Endothelial cell of umbilical vein (primary cell): ENCODE measurements around the gene CHMP4B. TPM values are rescaled to one million over a fixed set of nuclear protein-coding genes. Genes with fewer than 3 reads are reported as not detected.

Experiments
- BruUV-seq: library from RNA; stranded (reverse); fragments of 400-500 nt; replicated peaks from 2 replicates; lab custom pipeline; 2021; lab: Mats Ljungman, UMichigan
- CTCF ChIA-PET: fragments of 300-600, 350-600 bp; sonication (Branson Sonifier 250); formaldehyde crosslinking; loops from one replicate; lab custom pipeline; 2021; ENCODE audit warnings: antibody characterized with exemption, inconsistent platforms; lab: Charles Lee
- POLR2A ChIA-PET: fragments of 300-600, 350-600 bp; sonication (Branson Sonifier 250); formaldehyde crosslinking; loops from one replicate; lab custom pipeline; 2021; ENCODE audit warnings: antibody characterized with exemption, inconsistent platforms; lab: Charles Lee
- DNase-seq: peaks from one replicate; pipeline ENCODE4 v3.0.0-alpha.2; 2011; ENCODE audit warnings: low read depth, low spot score
- FAIRE-seq: peaks from 2 replicates; lab custom pipeline; 2011; peaks lifted over from hg19 to GRCh38; lab: Jason Lieb, UNC
- H2AFZ ChIP-seq: 2 replicates; pipeline ENCODE4 v1.6.0; 2012; ENCODE audit warnings: low read depth, low read length, control low read depth, inconsistent platforms
- H3K27ac ChIP-seq: 2 replicates; pipeline ENCODE4 v1.5.1; 2011; ENCODE audit warnings: low read depth, mild to moderate bottlenecking, control low read depth, low read length, moderate library complexity; ENCODE audit not compliant: insufficient read depth
- H3K27me3 ChIP-seq, 2 experiments: 2 replicates each; pipeline versions ENCODE4 v1.6.0 to v1.6.1; 2011; ENCODE audit warnings: low read length in 2 of 2, mixed read lengths in 1 of 2; ENCODE audit not compliant: control insufficient read depth in 2 of 2, insufficient read depth in 2 of 2
- H3K36me3 ChIP-seq, 2 experiments: 2 replicates in 1 of 2; 3 replicates in 1 of 2; pipeline ENCODE4 v1.5.1; 2011; ENCODE audit warnings: low read length in 2 of 2, mild to moderate bottlenecking in 1 of 2, moderate library complexity in 1 of 2; ENCODE audit not compliant: control insufficient read depth in 2 of 2, insufficient read depth in 2 of 2; ENCODE audit errors: extremely low read depth in 1 of 2
- H3K4me1 ChIP-seq: 3 replicates; pipeline ENCODE4 v1.5.1; 2011; ENCODE audit warnings: mild to moderate bottlenecking, low read length; ENCODE audit not compliant: control insufficient read depth, insufficient read depth; ENCODE audit errors: extremely low read depth
- H3K4me2 ChIP-seq: 2 replicates; pipeline ENCODE4 v1.6.1; 2011; ENCODE audit warnings: low read length, control low read depth, mixed read lengths; ENCODE audit not compliant: insufficient read depth
- H3K4me3 ChIP-seq, 3 experiments: fragments of 200-600 bp in 1 of 3; sonication (generic), shearing (Covaris generic) in 1 of 3; replicated peaks in 1 of 3; 2 replicates each; pipeline ENCODE4 v1.5.1; 2011 to 2016; ENCODE audit warnings: control low read depth in 3 of 3, low read length in 3 of 3, mild to moderate bottlenecking in 2 of 3, inconsistent platforms in 1 of 3, low read depth in 1 of 3, moderate library complexity in 1 of 3; ENCODE audit not compliant: insufficient read depth in 1 of 3
- H3K79me2 ChIP-seq: 2 replicates; pipeline ENCODE4 v1.6.0; 2012; ENCODE audit warnings: low read length, inconsistent platforms; ENCODE audit not compliant: control insufficient read depth, insufficient read depth
- H3K9ac ChIP-seq: replicated peaks from 2 replicates; pipeline ENCODE3; 2011; ENCODE audit warnings: low read length, control low read depth; ENCODE audit not compliant: insufficient read depth; ENCODE audit errors: extremely low read depth
- H3K9me1 ChIP-seq: replicated peaks from 3 replicates; pipeline ENCODE4 v1.6.0; 2011; ENCODE audit warnings: mild to moderate bottlenecking, low read length; ENCODE audit not compliant: control insufficient read depth, insufficient read depth; ENCODE audit errors: extremely low read depth
- H3K9me3 ChIP-seq: replicated peaks from 2 replicates; pipeline ENCODE4 v1.5.1; 2012; ENCODE audit warnings: low read length, inconsistent platforms; ENCODE audit not compliant: control insufficient read depth, insufficient read depth
- H4K20me1 ChIP-seq: replicated peaks from 2 replicates; pipeline ENCODE3; 2011; ENCODE audit warnings: mild to moderate bottlenecking, low read length; ENCODE audit not compliant: control insufficient read depth, insufficient read depth; ENCODE audit errors: extremely low read depth
- EZH2 ChIP-seq: IDR thresholded peaks from 2 replicates; pipeline ENCODE4 v1.6.1; 2012; ENCODE audit warnings: borderline replicate concordance, low read depth, mild to moderate bottlenecking, moderate library complexity, low read length, inconsistent platforms; ENCODE audit not compliant: severe bottlenecking
- FOS ChIP-seq: IDR thresholded peaks from 2 replicates; pipeline ENCODE4 v1.6.1; 2011; ENCODE audit warnings: mild to moderate bottlenecking, low read length, moderate library complexity, borderline replicate concordance; ENCODE audit not compliant: insufficient read depth
- GATA2 ChIP-seq: IDR thresholded peaks from 2 replicates; pipeline ENCODE4 v1.7.0; 2011; ENCODE audit warnings: low read depth, mild to moderate bottlenecking, moderate library complexity, mixed read lengths, low read length; ENCODE audit not compliant: insufficient read length, insufficient read depth
- JUN ChIP-seq: IDR thresholded peaks from 2 replicates; pipeline ENCODE4 v1.6.1; 2011; ENCODE audit warnings: borderline replicate concordance, low read depth; ENCODE audit not compliant: insufficient read length, insufficient read depth
- MAX ChIP-seq: IDR thresholded peaks from 2 replicates; pipeline ENCODE4 v1.6.1; 2011; ENCODE audit not compliant: insufficient read depth, insufficient read length
- MYC ChIP-seq: IDR thresholded peaks from one replicate; pipeline ENCODE4 v1.6.1; 2011; ENCODE audit warnings: mild to moderate bottlenecking, low read depth, low read length
- POLR2A ChIP-seq: IDR thresholded peaks from 2 replicates; pipeline ENCODE4 v1.6.1; 2012; ENCODE audit warnings: low read depth, mild to moderate bottlenecking, control low read depth, low read length
- POLR2AphosphoS5 ChIP-seq: IDR thresholded peaks from 2 replicates; pipeline ENCODE4 v1.6.1; 2012; ENCODE audit warnings: low read depth, mild to moderate bottlenecking, control low read depth, low read length, moderate library complexity; ENCODE audit not compliant: insufficient read depth
- dilution Hi-C: fragments of 300-500 bp; cut with MboI; formaldehyde crosslinking; loops from one replicate; pipeline ENCODE4 v1.15.0; 2019; ENCODE audit warnings: low sequenced_read_pairs; ENCODE audit not compliant: extremely low pct_ligation_motif_present
- intact Hi-C: fragments of 100-400 bp; cut with micrococcal nuclease; formaldehyde crosslinking; loops from one replicate; pipeline ENCODE4 v1.10.0; 2022
- polyA plus RNA-seq, 4 experiments: library from polyadenylated mRNA; depleted of rRNA in 3 of 4; stranded (reverse) in 3 of 4; unstranded in 1 of 4; fragments of >200 nt; gene quantifications; 2 replicates each; pipeline versions ENCODE4 v1.2.1 to v1.2.3, GENCODE V29; 2011 to 2012; ENCODE audit warnings: missing spikeins in 1 of 4
- total RNA-seq: library from RNA; stranded (reverse); gene quantifications from 2 replicates; pipeline ENCODE4 v1.2.3, GENCODE V29; 2021
- TF ChIP-seq, protein P1 (sequence below), 2 donors: IDR thresholded peaks; 1 replicate in 1 of 2; 2 replicates in 1 of 2; pipeline ENCODE4 v1.5.1; 2011; ENCODE audit warnings: low read length in 2 of 2, mild to moderate bottlenecking in 2 of 2, moderate library complexity in 2 of 2, control low read depth in 1 of 2, inconsistent platforms in 1 of 2, low read depth in 1 of 2; ENCODE audit not compliant: insufficient read depth in 1 of 2; ENCODE audit errors: extremely low read depth in 1 of 2

The CHMP4B gene
- total and polyA plus RNA-seq, 2 donors (not counting 3 experiments of a cell fraction or from before 2014, with no cell fraction given) = 64.7 to 112 TPM

- BruUV-seq = no TSS peak
- POLR2A ChIA-PET = no interaction called here
Observed at GRCh38 chr20:33837096-33837830, 26.1 kb downstream of the CHMP4B start.

GRCh38 chr20:33838035-33838864, 27.1 kb downstream of the CHMP4B start:
- no peak for DNase-seq
- Histone ChIP-seq H2AFZ (no peak overlapping the region), H3K79me2 (peaks cover 99% of the 10 kb centered on the region), H4K20me1 (peaks cover 26% of the 10 kb centered on the region), H3K9me3 (no peaks in the 10 kb centered on the region), H3K4me3 (no peak overlapping the region), H3K9me1 (no peaks in the 10 kb centered on the region), H3K4me2 (no peak overlapping the region), H3K4me1 (peaks cover 17% of the 10 kb centered on the region), H3K9ac (no peak overlapping the region), H3K27me3 (no peaks in the 10 kb centered on the region), H3K36me3 (peaks cover 0 to 4% of the 10 kb centered on the region in 2 experiments), H3K27ac (no peak overlapping the region)
- FAIRE-seq = peak; percentile 56
- ChIA-PET POLR2A (no interaction called here), CTCF (interaction anchor here (0.9 to 1.2 kb wide), 3 partner anchors 9 to 16 kb away, joined by 3 read pairs; no protein-coding TSS in a partner anchor)
- dilution Hi-C loops = no loop called here
- no TSS peak for BruUV-seq
- intact Hi-C loops = no loop called here
- TF ChIP-seq, protein P1, sequence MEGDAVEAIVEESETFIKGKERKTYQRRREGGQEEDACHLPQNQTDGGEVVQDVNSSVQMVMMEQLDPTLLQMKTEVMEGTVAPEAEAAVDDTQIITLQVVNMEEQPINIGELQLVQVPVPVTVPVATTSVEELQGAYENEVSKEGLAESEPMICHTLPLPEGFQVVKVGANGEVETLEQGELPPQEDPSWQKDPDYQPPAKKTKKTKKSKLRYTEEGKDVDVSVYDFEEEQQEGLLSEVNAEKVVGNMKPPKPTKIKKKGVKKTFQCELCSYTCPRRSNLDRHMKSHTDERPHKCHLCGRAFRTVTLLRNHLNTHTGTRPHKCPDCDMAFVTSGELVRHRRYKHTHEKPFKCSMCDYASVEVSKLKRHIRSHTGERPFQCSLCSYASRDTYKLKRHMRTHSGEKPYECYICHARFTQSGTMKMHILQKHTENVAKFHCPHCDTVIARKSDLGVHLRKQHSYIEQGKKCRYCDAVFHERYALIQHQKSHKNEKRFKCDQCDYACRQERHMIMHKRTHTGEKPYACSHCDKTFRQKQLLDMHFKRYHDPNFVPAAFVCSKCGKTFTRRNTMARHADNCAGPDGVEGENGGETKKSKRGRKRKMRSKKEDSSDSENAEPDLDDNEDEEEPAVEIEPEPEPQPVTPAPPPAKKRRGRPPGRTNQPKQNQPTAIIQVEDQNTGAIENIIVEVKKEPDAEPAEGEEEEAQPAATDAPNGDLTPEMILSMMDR (IDR thresholded peaks at IDR 0.05; ENCODE audit: extremely low read depth in 1 of 2, insufficient read depth in 1 of 2, low read depth in 1 of 2, low read length in 2 of 2) = no peak
- TF ChIP-seq JUN (no peak), MYC (no peak), EZH2 (no peak), POLR2AphosphoS5 (no peak), FOS (no peak), POLR2A (no peak), GATA2 (no peak), MAX (no peak)

More at GRCh38 chr20:33837096-33837830, 26.1 kb downstream of the CHMP4B start:
- Histone ChIP-seq H3K27me3 (no peaks in the 10 kb centered on the region), H3K36me3 (peaks cover 0 to 4% of the 10 kb centered on the region in 2 experiments), H3K4me3 (no peak overlapping the region), H3K4me2 (no peak overlapping the region), H3K4me1 (peaks cover 13% of the 10 kb centered on the region), H3K79me2 (peaks cover 96% of the 10 kb centered on the region), H3K27ac (no peak overlapping the region), H3K9me3 (no peaks in the 10 kb centered on the region), H3K9ac (no peak overlapping the region), H2AFZ (no peak overlapping the region), H4K20me1 (peaks cover 23% of the 10 kb centered on the region), H3K9me1 (no peaks in the 10 kb centered on the region)
- no peak for TF ChIP-seq FOS
- intact Hi-C loops = no loop called here
- dilution Hi-C loops = no loop called here
- FAIRE-seq (peak; percentile 15), DNase-seq (no peak)
- CTCF ChIA-PET = interaction anchor here (1.2 to 1.4 kb wide), 3 partner anchors 10 to 26 kb away, joined by 3 to 5 read pairs (median 3); no protein-coding TSS in a partner anchor
